Psoas muscle (tissue), 8 donors: ENCODE results near the gene C2orf15. TPM values are rescaled to one million over a fixed set of nuclear protein-coding genes. Genes with fewer than 3 reads are reported as not detected.

Source experiments
- ATAC-seq, 4 donors: fragments of 200-7000 bp; cut with Tn5 transposase; one replicate each; pipeline ENCODE4 v1.9.1; 2020; ENCODE audit warnings: moderate library complexity in 3 of 4, mild to moderate bottlenecking in 2 of 4
- DNase-seq, 2 donors: peaks; one replicate each; pipeline ENCODE4 v3.0.0-alpha.2; 2020
- H3K27ac ChIP-seq: fragments of 200-600 bp; one replicate; pipeline ENCODE4 v1.8.0; 2022
- H3K27me3 ChIP-seq, 3 donors: fragments of 200-600 bp in 1 of 3; one replicate each; pipeline versions ENCODE4 v1.6.1 to v1.8.0; 2013 to 2022; ENCODE audit warnings: low read length in 2 of 3, mild to moderate bottlenecking in 2 of 3, moderate library complexity in 1 of 3; ENCODE audit not compliant: insufficient read depth in 3 of 3
- H3K36me3 ChIP-seq, 2 donors: fragments of 200-600 bp in 1 of 2; one replicate each; pipeline versions ENCODE4 v1.6.1 to v1.8.0; 2013 to 2022; ENCODE audit warnings: low read depth in 1 of 2, mild to moderate bottlenecking in 1 of 2, moderate library complexity in 1 of 2; ENCODE audit not compliant: insufficient read depth in 1 of 2
- H3K4me1 ChIP-seq: fragments of 200-600 bp; one replicate; pipeline ENCODE4 v1.8.0; 2022
- H3K4me3 ChIP-seq: fragments of 200-600 bp; one replicate; pipeline ENCODE4 v1.8.0; 2022; ENCODE audit warnings: mild to moderate bottlenecking
- H3K9me3 ChIP-seq: fragments of 200-600 bp; one replicate; pipeline ENCODE4 v1.8.0; 2022
- WGBS, 3 donors: extraction: QIAGEN DNeasy Blood & Tissue Kit; methylation state at CpG; one replicate each; pipeline versions ENCODE4 v1.1.6 to v1.1.7; 2013; 5-methylcytosine and 5-hydroxymethylcytosine counted together
- intact Hi-C, 2 donors: fragments of 100-400 bp; cut with DNase I; formaldehyde crosslinking; loops; one replicate each; pipeline versions ENCODE4 v1.11.0 to v1.14.2; 2022
- polyA plus RNA-seq, 3 donors: library from polyadenylated mRNA; stranded (reverse); fragments of 200-250 nt; gene quantifications; one replicate each; pipeline ENCODE4 v1.2.3, GENCODE V29; 2013
- total RNA-seq, 4 donors: library from RNA; stranded (reverse); fragmentation: NEBNext Ultra II Directional in 2 of 4; extraction: Animal tissue kit (Norgen Biotek cat#: 25700) in 2 of 4; gene quantifications; one replicate each; pipeline versions ENCODE4 v1.2.1 to v1.2.4, GENCODE V29; 2021 to 2023
- TF ChIP-seq, protein P1 (sequence below): fragments of 200-600 bp; IDR thresholded peaks from one replicate; pipeline ENCODE4 v1.8.0; 2022; ENCODE audit warnings: antibody characterized with exemption
- donor health status: healthy with polysubstance abuse.
- donor health status: DM: no; HTN: no; CAD: no; lungs with moderate emphysema.
- donor health status: Bipolar disorder and iron deficiency.
- donor health status: healthy.
- donor health status: DM: yes; HTN: yes; CAD: no.
- donor health status: DM: no; HTN: no; CAD: no.
- donor health status: DM: no; HTN: no; CAD: no.
- donor health status: DM: yes; HTN: yes; CAD: no.

The C2orf15 gene
- total and polyA plus RNA-seq, 7 donors = 0.05 to 0.16 TPM; not detected in 5

DNA sequence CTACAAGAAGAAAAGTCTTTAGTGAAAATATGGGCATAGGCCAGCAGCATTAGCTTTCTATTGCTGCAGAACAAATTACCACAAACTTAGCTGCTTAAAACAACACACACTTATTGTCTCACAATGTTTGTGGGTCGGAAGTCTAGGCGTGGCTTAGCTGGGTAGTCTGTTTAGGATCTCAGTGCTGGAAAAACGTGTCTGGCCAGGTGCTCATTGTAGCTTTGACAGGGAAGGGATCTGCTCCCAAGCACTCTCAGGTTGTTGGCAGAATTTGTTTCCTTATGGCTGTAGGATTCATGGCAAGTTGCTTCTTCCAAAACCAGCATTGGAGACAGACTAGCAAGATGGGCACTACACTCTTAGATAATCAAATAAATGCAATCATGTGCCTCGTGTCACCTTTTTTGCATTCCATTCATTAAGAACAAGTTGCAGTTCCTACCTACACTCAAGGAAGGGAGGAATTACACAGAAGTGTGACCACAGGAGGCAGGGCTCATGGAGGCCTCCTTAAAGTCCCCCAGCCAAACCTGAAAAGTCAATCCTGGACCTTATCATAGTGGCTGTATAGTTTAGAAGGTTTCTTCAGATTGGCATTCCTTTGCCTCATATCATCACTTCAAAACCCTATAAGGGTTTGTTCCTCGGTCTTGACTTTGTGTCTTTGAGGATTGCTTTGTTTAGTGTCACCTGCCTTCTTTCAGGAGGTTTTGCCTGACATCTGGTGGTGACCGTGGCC, 56.8 kb downstream of the C2orf15 start:
- ATAC-seq = no peak
- H3K4me3 ChIP-seq = no peak overlapping the region
- no peak overlapping the region for H3K27ac ChIP-seq
- 88 to 89% (median 88%) methylated on average over 6 of the region's 6 CpGs for WGBS, 3 donors
- H3K9me3 ChIP-seq = no peaks in the 10 kb centered on the region
- DNase-seq = no peak
- intact Hi-C loops = no loop called here
- H3K36me3 ChIP-seq = peaks cover 7 to 42% of the 10 kb centered on the region in 2 donors
- H3K27me3 ChIP-seq = no peaks in the 10 kb centered on the region
- TF ChIP-seq, protein P1, sequence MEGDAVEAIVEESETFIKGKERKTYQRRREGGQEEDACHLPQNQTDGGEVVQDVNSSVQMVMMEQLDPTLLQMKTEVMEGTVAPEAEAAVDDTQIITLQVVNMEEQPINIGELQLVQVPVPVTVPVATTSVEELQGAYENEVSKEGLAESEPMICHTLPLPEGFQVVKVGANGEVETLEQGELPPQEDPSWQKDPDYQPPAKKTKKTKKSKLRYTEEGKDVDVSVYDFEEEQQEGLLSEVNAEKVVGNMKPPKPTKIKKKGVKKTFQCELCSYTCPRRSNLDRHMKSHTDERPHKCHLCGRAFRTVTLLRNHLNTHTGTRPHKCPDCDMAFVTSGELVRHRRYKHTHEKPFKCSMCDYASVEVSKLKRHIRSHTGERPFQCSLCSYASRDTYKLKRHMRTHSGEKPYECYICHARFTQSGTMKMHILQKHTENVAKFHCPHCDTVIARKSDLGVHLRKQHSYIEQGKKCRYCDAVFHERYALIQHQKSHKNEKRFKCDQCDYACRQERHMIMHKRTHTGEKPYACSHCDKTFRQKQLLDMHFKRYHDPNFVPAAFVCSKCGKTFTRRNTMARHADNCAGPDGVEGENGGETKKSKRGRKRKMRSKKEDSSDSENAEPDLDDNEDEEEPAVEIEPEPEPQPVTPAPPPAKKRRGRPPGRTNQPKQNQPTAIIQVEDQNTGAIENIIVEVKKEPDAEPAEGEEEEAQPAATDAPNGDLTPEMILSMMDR = no peak
- no peaks in the 10 kb centered on the region for H3K4me1 ChIP-seq

DNA sequence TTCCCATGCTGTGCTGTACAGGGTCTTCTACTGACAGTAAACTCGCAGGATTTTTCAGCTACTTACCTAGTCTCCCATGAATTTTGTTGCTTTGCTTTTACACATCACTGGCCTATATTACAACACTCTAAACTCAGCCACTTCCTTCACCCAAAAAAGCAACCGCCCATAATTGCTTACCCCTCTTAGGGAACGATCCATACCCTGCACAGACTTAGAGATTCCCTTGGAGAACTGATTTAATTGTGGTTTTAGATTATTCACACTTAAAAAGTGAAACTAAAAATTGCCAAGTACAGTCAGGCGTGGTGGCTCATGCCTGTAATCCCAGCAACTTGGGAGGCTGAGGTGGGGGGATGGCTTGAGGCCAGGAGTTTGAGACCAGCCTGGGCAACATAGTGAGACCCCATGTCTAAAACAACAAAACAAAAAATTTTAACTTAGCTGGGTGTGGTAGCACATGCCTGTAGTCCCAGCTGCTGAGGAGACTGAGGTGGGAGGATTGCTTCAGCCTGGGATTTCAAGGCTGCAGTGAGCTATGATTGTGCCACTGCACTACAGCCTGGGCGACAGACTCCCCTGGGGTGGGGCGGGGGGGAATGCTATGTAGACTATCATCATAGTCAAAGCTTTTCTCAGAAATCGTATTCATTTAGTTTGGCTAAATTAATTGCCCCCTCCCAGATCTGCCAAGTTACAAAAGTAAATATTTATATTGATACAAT, 58.7 kb downstream of the C2orf15 start:
- Histone ChIP-seq H3K9me3 (no peaks in the 10 kb centered on the region), H3K4me3 (no peak overlapping the region), H3K27ac (no peak overlapping the region), H3K36me3 (peaks cover 7 to 29% of the 10 kb centered on the region in 2 donors), H3K27me3 (no peaks in the 10 kb centered on the region), H3K4me1 (no peaks in the 10 kb centered on the region)
- intact Hi-C loops = no loop called here
- no peak for DNase-seq
- TF ChIP-seq, protein P1 = no peak
- no peak for ATAC-seq
- 88 to 95% (median 89%) methylated on average over 7 of the region's 7 CpGs for WGBS, 3 donors

Other genes with a start within 250 kb of the C2orf15 start
- gene CRACDL, start 205.5 kb upstream of the C2orf15 start, total RNA-seq = 1 to 10 TPM; 1.6 to 2.8 (median 2.4) TPM
- gene CRACDL, start 205.5 kb upstream of the C2orf15 start, polyA plus RNA-seq = 1 to 10 TPM in 2 of 3 donors, under 1 TPM in 1; 0.97 to 3.1 (median 1.9) TPM
- gene TSGA10, start 13.2 kb downstream of the C2orf15 start, total RNA-seq = 1 to 10 TPM; 1.5 to 3.7 (median 2.0) TPM
- 1 to 10 TPM in 1 of 3 donors, under 1 TPM in 2; 0.08 to 2.2 (median 0.51) TPM for gene TSGA10, start 13.2 kb downstream of the C2orf15 start, polyA plus RNA-seq
- gene LIPT1, start 13.3 kb downstream of the C2orf15 start, total RNA-seq = 1 to 10 TPM; 6.7 to 8.9 (median 7.7) TPM
- 10 to 100 TPM in 1 of 3 donors, 1 to 10 TPM in 2; 9.6 to 11.3 (median 9.7) TPM for gene LIPT1, start 13.3 kb downstream of the C2orf15 start, polyA plus RNA-seq
- 10 to 100 TPM in 1 of 4 donors, 1 to 10 TPM in 3; 6.8 to 10.5 (median 8.6) TPM for gene MITD1, start 39.4 kb downstream of the C2orf15 start, total RNA-seq
- 10 to 100 TPM in 2 of 3 donors, 1 to 10 TPM in 1; 9.9 to 22.5 (median 19.0) TPM for gene MITD1, start 39.4 kb downstream of the C2orf15 start, polyA plus RNA-seq
- 10 to 100 TPM; 31.9 to 37.8 (median 36.7) TPM for gene MRPL30, start 39.5 kb downstream of the C2orf15 start, total RNA-seq
- 10 to 100 TPM; 20.3 to 44.7 (median 22.8) TPM for gene MRPL30, start 39.5 kb downstream of the C2orf15 start, polyA plus RNA-seq
- gene LYG2, start 114.0 kb downstream of the C2orf15 start, total RNA-seq = not detected
- gene LYG2, start 114.0 kb downstream of the C2orf15 start, polyA plus RNA-seq = under 1 TPM in 1 of 3 donors, not detected in 2; 0.04 TPM
- gene LYG1, start 159.5 kb downstream of the C2orf15 start, total RNA-seq = 1 to 10 TPM in 1 of 4 donors, under 1 TPM in 3; 0.39 to 1.0 (median 0.53) TPM
- 1 to 10 TPM; 1.4 to 3.0 (median 2.5) TPM for gene LYG1, start 159.5 kb downstream of the C2orf15 start, polyA plus RNA-seq
- gene TXNDC9, start 194.6 kb downstream of the C2orf15 start, total RNA-seq = 10 to 100 TPM; 13.0 to 20.3 (median 17.2) TPM
- gene TXNDC9, start 194.6 kb downstream of the C2orf15 start, polyA plus RNA-seq = 10 to 100 TPM; 21.6 to 32.1 (median 28.8) TPM
- gene EIF5B, start 195.7 kb downstream of the C2orf15 start, total RNA-seq = 10 to 100 TPM; 54.2 to 94.3 (median 75.2) TPM
- 100 to 1,000 TPM in 1 of 3 donors, 10 to 100 TPM in 2; 70.5 to 117 (median 83.1) TPM for gene EIF5B, start 195.7 kb downstream of the C2orf15 start, polyA plus RNA-seq